ENCODE data around the gene TSR1.

DNA sequence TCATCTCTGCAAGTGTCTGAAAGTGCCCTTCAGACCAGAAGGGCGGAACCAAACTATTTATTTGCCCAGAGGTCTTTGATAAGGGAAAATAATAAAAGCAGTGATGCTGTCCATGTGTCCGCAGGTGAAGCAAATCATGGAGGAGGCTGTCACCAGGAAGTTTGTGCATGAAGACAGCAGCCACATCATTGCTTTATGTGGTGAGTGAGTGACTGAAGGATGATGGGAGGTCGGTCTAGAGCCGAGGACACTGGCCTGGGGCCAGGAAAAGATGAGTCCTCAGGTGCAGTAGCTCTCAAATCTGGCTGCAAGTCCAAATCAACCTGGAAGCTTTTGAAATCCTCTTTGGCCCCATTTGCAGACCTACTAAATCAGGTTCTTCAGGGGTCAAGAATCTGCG, 7.2 kb upstream of the TSR1 start:
- TF ChIP-seq, protein P1, sequence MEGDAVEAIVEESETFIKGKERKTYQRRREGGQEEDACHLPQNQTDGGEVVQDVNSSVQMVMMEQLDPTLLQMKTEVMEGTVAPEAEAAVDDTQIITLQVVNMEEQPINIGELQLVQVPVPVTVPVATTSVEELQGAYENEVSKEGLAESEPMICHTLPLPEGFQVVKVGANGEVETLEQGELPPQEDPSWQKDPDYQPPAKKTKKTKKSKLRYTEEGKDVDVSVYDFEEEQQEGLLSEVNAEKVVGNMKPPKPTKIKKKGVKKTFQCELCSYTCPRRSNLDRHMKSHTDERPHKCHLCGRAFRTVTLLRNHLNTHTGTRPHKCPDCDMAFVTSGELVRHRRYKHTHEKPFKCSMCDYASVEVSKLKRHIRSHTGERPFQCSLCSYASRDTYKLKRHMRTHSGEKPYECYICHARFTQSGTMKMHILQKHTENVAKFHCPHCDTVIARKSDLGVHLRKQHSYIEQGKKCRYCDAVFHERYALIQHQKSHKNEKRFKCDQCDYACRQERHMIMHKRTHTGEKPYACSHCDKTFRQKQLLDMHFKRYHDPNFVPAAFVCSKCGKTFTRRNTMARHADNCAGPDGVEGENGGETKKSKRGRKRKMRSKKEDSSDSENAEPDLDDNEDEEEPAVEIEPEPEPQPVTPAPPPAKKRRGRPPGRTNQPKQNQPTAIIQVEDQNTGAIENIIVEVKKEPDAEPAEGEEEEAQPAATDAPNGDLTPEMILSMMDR (IDR thresholded peaks at IDR 0.05 in 8 of 11, conservative IDR thresholded peaks at IDR 0.05 in 3 of 11): no peak
- TF ChIP-seq POLR2A (IDR thresholded peaks at IDR 0.05) (no peak), POLR2AphosphoS5 (IDR thresholded peaks at IDR 0.05) (no peak)

All from spleen (tissue), 7 donors.